Activated naive CD8-positive, alpha-beta T cell treated with anti-CD3 and anti-CD28 coated beads, Interleukin-2, amount 10 ng/mL, durations not matched to agents 7 days and 5 days (primary cell): ENCODE measurements around the gene RPL7A. TPM values are rescaled to one million over a fixed set of nuclear protein-coding genes. Genes with fewer than 3 reads are reported as not detected.
"Not testable (repeated sequence)": the region's sequence is repeated elsewhere in the genome, so short reads cannot be mapped to it uniquely, and the experiment has no call there.

Experiments
- ATAC-seq: fragments of 150-1000 bp; cut with Tn5 transposase; one replicate; pipeline ENCODE4 v1.10.0; 2021; ENCODE audit warnings: low read depth, moderate library complexity
- POLR2A ChIA-PET: fragments of 350-600 bp; sonication (Branson Sonifier 250); formaldehyde crosslinking; loops from one replicate; lab custom pipeline; 2021; ENCODE audit warnings: antibody characterized with exemption; lab: Charles Lee
- DNase-seq: peaks from one replicate; pipeline ENCODE4 v3.0.0; 2021
- H3K27ac Mint-ChIP-seq: one replicate; pipeline ENCODE4 v1.8.0; 2022; ENCODE audit warnings: mild to moderate bottlenecking, mixed read lengths
- H3K27me3 Mint-ChIP-seq: one replicate; pipeline ENCODE4 v1.8.0; 2022; ENCODE audit warnings: mild to moderate bottlenecking, moderate library complexity, mixed read lengths
- H3K36me3 Mint-ChIP-seq: one replicate; pipeline ENCODE4 v1.8.0; 2021; ENCODE audit warnings: mild to moderate bottlenecking, mixed read lengths
- H3K4me1 Mint-ChIP-seq: one replicate; pipeline ENCODE4 v1.8.0; 2021; ENCODE audit warnings: mixed read lengths
- H3K4me3 Mint-ChIP-seq: one replicate; pipeline ENCODE4 v1.8.0; 2022; ENCODE audit warnings: mild to moderate bottlenecking, moderate library complexity, mixed read lengths
- H3K9me3 Mint-ChIP-seq: one replicate; pipeline ENCODE4 v1.8.0; 2021; ENCODE audit warnings: mixed read lengths
- total RNA-seq, 2 experiments: library from RNA; stranded (reverse); gene quantifications; one replicate each; pipeline ENCODE4 v1.2.3, GENCODE V29; 2021

Gene RPL7A
- total RNA-seq, 2 experiments from 2014 or later, result 1,843 to 1,855 TPM

DNA sequence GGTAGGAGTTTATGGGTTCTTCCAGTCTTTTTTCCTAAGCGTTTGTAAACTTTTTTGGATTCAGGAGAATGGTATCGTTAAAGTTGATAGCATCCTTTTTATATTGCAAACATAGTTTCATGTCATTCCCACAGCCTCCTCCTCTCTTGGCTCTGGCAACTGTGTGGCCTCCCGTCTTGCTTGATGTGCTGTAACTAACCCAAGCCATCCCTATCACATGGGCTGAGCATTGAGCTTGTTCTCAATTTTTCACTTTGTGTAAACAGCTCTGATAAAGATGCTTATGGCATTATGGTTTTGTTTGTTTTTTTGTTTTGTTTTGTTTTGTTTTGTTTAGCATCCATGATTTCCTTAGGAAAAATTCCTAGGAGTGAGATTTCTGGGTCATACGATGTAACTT is 32.7 kb downstream of the RPL7A start:
- peaks cover 14% of the 10 kb centered on the region for H3K4me1 Mint-ChIP-seq
- no peaks in the 10 kb centered on the region for H3K9me3 Mint-ChIP-seq
- POLR2A ChIA-PET, result interaction anchor here (0.7 kb wide), 1 partner anchor 681 kb away, joined by 4 read pairs; no protein-coding TSS in a partner anchor
- H3K36me3 Mint-ChIP-seq, result no peaks in the 10 kb centered on the region
- H3K4me3 Mint-ChIP-seq, result no peak overlapping the region
- ATAC-seq (no peak), DNase-seq (no peak)
- H3K27ac Mint-ChIP-seq, result no peak overlapping the region
- peaks cover 3% of the 10 kb centered on the region for H3K27me3 Mint-ChIP-seq

DNA sequence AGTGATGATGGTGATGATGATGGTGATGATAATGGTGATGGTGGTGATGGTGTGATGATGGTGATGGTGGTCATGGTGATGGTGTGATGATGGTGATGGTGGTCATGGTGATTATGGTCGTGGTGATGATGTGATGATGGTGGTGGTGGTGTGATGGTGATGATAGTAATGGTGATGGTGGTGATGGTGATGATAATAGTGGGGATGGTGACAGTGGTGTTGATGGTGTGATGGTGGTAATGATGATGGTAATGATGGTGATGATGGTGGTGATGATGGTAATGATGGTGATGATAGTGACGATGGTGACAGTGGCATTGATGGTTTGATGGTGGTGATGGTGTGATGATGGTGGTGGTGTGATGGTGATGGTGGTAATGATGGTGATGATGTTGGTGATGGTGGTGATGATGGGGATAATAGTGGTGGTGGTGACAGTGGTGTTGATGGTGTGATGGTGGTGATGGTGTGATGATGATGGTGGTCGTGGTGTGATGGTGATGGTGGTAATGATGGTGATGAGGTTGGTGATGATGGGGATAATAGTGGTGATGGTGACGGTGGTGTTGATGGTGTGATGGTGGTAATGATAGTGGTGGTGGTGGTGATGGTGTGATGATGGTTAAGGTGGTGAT is 34.6 kb downstream of the RPL7A start:
- Mint-ChIP-seq H3K27me3 (no peaks in the 10 kb centered on the region), H3K4me1 (peaks cover 10% of the 10 kb centered on the region), H3K36me3 (no peaks in the 10 kb centered on the region), H3K27ac (no peak overlapping the region), H3K9me3 (no peaks in the 10 kb centered on the region), H3K4me3 (no peak overlapping the region)
- POLR2A ChIA-PET, result no interaction called here
- ATAC-seq (no peak), DNase-seq (no peak)

DNA sequence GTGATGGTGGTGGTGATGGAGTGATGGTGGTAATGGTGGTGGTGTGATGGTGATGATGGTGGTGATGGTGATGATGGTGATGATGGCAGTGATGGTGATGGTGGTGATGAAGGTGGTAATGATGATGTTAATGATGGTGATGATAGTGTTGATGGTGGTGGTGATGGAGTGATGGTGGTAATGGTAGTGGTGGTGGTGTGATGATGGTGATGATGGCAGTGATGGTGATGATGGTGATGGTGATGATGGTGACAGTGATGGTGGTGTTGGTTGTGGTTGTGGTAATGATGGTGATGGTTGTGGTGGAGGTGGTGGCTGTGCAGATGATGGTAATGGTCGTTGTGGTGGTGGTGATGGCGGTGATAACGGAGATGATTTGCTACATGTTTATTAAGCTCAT is 35.4 kb downstream of the RPL7A start:
- Mint-ChIP-seq H3K27me3 (no peaks in the 10 kb centered on the region), H3K9me3 (no peaks in the 10 kb centered on the region), H3K4me3 (no peak overlapping the region), H3K4me1 (peaks cover 6% of the 10 kb centered on the region), H3K36me3 (no peaks in the 10 kb centered on the region), H3K27ac (no peak overlapping the region)
- POLR2A ChIA-PET, result no interaction called here
- ATAC-seq (no peak), DNase-seq (no peak)

GRCh38 chr9:133384736-133385321 is 36.8 kb downstream of the RPL7A start:
- H3K27me3 Mint-ChIP-seq, result no peaks in the 10 kb centered on the region
- no peak for ATAC-seq
- H3K4me1 Mint-ChIP-seq, result no peaks in the 10 kb centered on the region
- H3K27ac Mint-ChIP-seq, result no peak overlapping the region
- no peak overlapping the region for H3K4me3 Mint-ChIP-seq
- H3K9me3 Mint-ChIP-seq, result no peaks in the 10 kb centered on the region
- DNase-seq, result no peak
- no peaks in the 10 kb centered on the region for H3K36me3 Mint-ChIP-seq
- POLR2A ChIA-PET, result no interaction called here

- POLR2A ChIA-PET, result no interaction called here
- DNase-seq (no peak), ATAC-seq (no peak)
- H3K9me3 Mint-ChIP-seq, result no peaks in the 10 kb centered on the region
- H3K4me1 Mint-ChIP-seq, result no peaks in the 10 kb centered on the region
- no peaks in the 10 kb centered on the region for H3K36me3 Mint-ChIP-seq
- H3K27ac Mint-ChIP-seq, result no peak overlapping the region
- H3K4me3 Mint-ChIP-seq, result no peak overlapping the region
- no peaks in the 10 kb centered on the region for H3K27me3 Mint-ChIP-seq
Measured at GRCh38 chr9:133385452-133385851, 37.4 kb downstream of the RPL7A start.

DNA sequence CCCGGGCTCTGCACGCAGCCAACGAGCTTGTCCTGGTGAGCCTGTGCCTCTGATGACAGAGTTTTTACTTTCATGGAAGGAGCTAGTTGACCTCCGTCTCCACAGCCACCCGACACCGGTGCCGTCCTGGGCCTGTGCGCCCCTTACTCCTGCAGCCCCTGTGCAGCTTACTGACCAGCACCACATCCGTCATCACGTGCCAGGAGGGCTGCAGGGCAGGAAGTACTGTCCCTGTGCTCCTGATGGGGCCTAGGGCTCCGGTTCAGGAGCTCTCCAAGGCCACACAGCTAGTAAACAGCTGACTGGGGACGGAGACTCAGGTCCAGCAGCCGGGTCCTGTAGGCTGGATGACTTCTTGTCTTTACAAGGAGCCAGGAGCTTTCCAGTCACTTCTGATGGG is 38.3 kb downstream of the RPL7A start:
- ATAC-seq (no peak), DNase-seq (no peak)
- Mint-ChIP-seq H3K36me3 (no peaks in the 10 kb centered on the region), H3K4me3 (no peak overlapping the region), H3K27ac (no peak overlapping the region), H3K9me3 (no peaks in the 10 kb centered on the region), H3K27me3 (no peaks in the 10 kb centered on the region), H3K4me1 (no peaks in the 10 kb centered on the region)
- POLR2A ChIA-PET, result interaction anchor here (1.0 kb wide), 1 partner anchor 11 kb away, joined by 3 read pairs; no protein-coding TSS in a partner anchor

DNA sequence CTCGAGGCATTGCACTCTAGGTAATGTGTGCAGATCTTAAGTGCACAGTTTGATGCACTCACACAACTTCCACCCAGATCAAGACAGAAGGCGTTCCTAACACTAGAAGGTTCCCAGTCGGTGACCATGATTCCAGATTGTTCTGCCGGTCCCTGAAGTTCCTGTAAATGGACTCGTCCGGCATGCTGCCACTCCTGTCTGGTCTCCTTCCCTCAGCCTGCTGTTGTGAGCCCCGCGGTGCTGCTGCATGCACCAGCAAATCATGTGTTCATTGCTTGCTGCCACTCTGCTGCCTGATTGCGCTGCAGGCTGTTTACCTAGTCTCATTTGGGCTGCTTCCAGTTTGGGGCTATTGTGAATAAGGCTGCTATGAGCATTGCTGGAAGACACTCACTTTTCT is 39.7 kb downstream of the RPL7A start:
- Mint-ChIP-seq H3K27ac (no peak overlapping the region), H3K4me1 (no peaks in the 10 kb centered on the region), H3K9me3 (no peaks in the 10 kb centered on the region), H3K27me3 (no peaks in the 10 kb centered on the region), H3K36me3 (no peaks in the 10 kb centered on the region), H3K4me3 (no peak overlapping the region)
- ATAC-seq (no peak), DNase-seq (no peak)
- POLR2A ChIA-PET, result no interaction called here

DNA sequence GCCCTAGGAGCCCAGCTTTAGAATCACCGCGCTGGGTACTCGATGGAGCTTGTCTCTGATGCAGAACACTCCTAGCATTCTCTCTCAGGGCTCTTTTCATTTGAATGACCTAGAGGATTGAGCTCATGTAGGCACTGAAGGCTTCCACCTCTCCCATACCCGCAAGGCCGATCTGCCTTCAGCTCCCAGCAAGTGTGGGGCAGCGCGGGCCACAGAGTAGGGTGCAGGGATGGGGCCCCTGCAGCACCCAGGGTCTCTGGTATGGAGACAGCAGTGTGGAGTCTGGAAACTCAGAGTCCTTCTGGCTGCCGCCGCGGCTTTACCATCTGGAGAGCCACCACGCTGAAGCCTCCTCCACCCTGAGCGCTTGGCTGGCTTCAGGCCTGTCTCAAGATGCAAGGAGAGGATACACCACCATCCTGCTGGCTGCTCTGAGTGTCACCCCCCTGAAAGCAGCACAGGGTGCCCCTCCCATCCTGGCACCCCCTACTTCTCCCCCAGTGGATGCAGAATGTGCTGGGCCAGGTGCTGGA is 41.1 kb downstream of the RPL7A start:
- Mint-ChIP-seq H3K36me3 (no peaks in the 10 kb centered on the region), H3K27me3 (no peaks in the 10 kb centered on the region)

GRCh38 chr9:133389562-133389961 is 41.5 kb downstream of the RPL7A start:
- POLR2A ChIA-PET, result interaction anchor here (1.2 kb wide), 1 partner anchor 11 kb away, joined by 3 read pairs; no protein-coding TSS in a partner anchor
- H3K27me3 Mint-ChIP-seq, result peaks cover 2% of the 10 kb centered on the region
- H3K4me3 Mint-ChIP-seq, result no peak overlapping the region
- ATAC-seq (no peak), DNase-seq (no peak)
- H3K4me1 Mint-ChIP-seq, result no peaks in the 10 kb centered on the region
- H3K36me3 Mint-ChIP-seq, result no peaks in the 10 kb centered on the region
- no peaks in the 10 kb centered on the region for H3K9me3 Mint-ChIP-seq
- no peak overlapping the region for H3K27ac Mint-ChIP-seq

More for the DNA sequence above, 41.1 kb downstream of the RPL7A start:
- H3K4me3 Mint-ChIP-seq, result no peak overlapping the region
- no peaks in the 10 kb centered on the region for H3K4me1 Mint-ChIP-seq
- H3K27ac Mint-ChIP-seq, result no peak overlapping the region
- H3K9me3 Mint-ChIP-seq, result no peaks in the 10 kb centered on the region
- ATAC-seq, result no peak
- DNase-seq, result no peak
- POLR2A ChIA-PET, result interaction anchor here (1.2 kb wide), 1 partner anchor 10 kb away, joined by 3 read pairs; no protein-coding TSS in a partner anchor

DNA sequence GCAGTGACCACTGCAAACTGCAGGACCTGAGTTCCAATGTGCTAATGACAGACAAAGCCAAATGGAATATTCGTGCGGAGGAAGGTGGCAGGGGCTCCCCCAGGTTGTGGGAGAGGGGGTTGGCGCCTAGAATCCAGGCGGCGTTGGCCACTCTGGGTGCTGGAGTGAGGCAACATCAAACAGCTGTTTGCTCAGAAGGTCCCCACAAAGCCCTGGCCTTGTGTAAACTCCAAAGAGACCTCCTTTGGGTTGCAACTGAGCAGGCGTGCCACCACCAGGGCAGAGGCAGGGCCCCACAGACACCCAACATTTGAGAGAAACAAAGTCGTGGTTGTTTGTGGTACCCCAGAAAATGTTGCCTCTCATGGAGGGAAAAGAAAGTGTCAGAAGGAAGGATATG is 42.7 kb downstream of the RPL7A start:
- Mint-ChIP-seq H3K4me3 (no peak overlapping the region), H3K36me3 (no peaks in the 10 kb centered on the region), H3K27ac (no peak overlapping the region), H3K27me3 (peaks cover 2% of the 10 kb centered on the region), H3K9me3 (no peaks in the 10 kb centered on the region), H3K4me1 (no peaks in the 10 kb centered on the region)
- ATAC-seq, result no peak
- POLR2A ChIA-PET, result no interaction called here
- DNase-seq, result no peak

GRCh38 chr9:133391449-133391848 is 43.4 kb downstream of the RPL7A start:
- ATAC-seq, H3K27me3 Mint-ChIP-seq, H3K4me1 Mint-ChIP-seq, H3K36me3 Mint-ChIP-seq, POLR2A ChIA-PET, DNase-seq, H3K27ac Mint-ChIP-seq, H3K4me3 Mint-ChIP-seq, H3K9me3 Mint-ChIP-seq: not testable (repeated sequence)

DNA sequence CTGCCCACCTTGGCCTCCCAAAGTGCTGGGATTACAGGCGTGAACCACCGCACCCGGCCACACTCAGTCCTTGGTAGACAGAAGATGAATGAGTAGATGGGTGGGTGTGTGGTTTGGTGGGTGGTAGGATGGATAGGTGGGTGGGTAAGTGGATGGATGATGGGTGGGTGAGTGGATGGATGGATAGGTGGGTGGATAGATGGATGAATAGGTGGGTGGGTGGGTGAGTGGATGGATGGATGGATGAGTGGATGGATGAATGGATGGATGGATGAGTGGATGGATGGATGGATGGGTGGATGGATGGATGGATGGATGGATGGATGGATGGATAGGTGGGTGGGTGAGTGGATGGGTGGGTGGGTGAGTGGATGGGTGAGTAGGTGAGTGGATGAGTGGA is 44.3 kb downstream of the RPL7A start:
- H3K36me3 Mint-ChIP-seq, H3K27ac Mint-ChIP-seq, ATAC-seq, H3K9me3 Mint-ChIP-seq, H3K27me3 Mint-ChIP-seq, POLR2A ChIA-PET, H3K4me3 Mint-ChIP-seq, DNase-seq, H3K4me1 Mint-ChIP-seq: not testable (repeated sequence)

- peaks cover 2% of the 10 kb centered on the region for H3K27me3 Mint-ChIP-seq
- H3K36me3 Mint-ChIP-seq, result no peaks in the 10 kb centered on the region
- no peak overlapping the region for H3K27ac Mint-ChIP-seq
- POLR2A ChIA-PET, result no interaction called here
- no peaks in the 10 kb centered on the region for H3K9me3 Mint-ChIP-seq
- ATAC-seq, result no peak
- H3K4me3 Mint-ChIP-seq, result no peak overlapping the region
- H3K4me1 Mint-ChIP-seq, result peaks cover 3% of the 10 kb centered on the region
- no peak for DNase-seq
Measured at GRCh38 chr9:133393399-133393798, 45.4 kb downstream of the RPL7A start.

- Mint-ChIP-seq H3K27ac (no peak overlapping the region), H3K27me3 (peaks cover 2% of the 10 kb centered on the region), H3K4me1 (peaks cover 3% of the 10 kb centered on the region), H3K36me3 (no peaks in the 10 kb centered on the region), H3K4me3 (no peak overlapping the region), H3K9me3 (no peaks in the 10 kb centered on the region)
- no peak for ATAC-seq
- POLR2A ChIA-PET, result no interaction called here
- no peak for DNase-seq
Measured at GRCh38 chr9:133394687-133395271, 46.8 kb downstream of the RPL7A start.
